ENCODE results near the gene CHGA.
A peak's percentile ranks its signal among the peaks of the same experiment; 100 is the strongest.

CHGA gene

DNA sequence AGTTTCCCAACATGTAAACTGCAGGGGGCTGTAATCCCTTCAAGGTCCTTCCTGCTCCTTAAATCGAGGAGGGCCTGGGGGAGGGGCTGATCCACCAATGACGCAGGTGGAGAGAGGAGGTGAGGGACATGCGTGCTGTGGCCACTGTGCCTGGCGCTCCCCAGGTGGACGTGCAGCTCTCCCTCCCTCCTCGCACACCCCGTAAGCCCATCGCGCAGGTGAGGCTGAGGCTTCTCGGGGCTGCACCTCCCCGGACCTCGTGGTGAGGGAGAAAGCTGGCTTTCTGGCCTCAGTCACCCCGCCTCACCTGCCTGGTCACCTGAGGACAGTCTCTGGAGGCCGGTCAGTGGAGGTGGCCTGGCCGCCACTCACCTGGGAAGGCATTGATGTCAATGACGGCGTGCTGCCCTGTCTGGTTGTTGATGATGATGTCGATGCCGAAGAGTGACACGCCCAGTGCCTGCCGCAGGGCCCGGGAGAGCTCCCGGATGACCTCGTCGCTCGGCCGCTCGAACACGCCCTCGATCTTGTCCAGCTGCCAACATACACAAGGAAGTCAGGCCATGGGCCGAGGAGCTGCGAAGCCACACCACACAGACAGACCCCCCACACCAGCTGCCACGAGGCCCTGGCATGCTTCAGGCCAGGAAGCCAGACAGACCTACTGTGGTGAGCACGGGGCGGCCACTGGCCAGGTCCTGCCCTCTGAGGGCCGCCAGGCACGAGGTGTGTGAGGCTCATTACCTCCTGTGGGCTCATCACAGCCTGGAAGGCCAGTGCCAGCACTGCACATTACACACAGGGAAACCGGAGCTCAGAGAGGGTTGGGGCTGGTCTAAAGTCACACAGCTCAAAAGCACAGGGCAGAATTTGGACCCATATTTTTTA is 23.3 kb downstream of the CHGA start:
- DNase-seq = peak; percentile 84 to 89

DNA sequence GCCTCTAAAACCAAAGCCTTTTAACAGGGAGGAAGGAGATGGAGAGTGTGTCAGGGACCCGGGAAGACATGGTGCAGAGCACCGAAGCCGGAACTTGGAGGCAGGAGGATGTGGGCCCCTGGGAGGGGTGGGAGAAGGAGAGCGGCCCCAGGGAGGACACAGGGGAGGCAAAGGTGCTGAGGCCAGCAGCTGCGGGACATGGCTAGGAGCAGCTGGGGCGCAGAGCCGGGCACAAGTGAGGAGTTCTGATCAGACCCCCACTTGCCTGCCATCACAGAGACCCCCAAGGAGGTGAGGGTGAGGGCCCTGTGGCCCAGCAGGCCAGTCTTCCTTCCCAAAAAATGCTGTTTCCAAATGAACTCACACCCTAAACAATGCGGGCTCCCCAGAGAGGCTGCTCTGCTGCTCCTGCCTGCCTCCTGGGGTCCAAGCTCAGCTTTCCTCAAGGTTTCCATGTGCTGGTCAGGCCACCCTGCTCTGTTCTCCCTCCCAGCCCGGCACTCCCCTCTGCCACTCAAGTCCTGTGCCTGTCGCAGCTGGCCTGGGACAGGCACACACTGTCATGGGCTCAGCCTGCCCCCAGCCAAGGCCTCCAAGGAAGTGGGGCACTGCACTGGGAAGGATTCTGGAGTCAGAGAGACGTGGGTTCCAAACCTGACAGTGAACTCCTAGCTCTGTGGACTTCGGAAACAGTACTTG is 24.0 kb downstream of the CHGA start:
- DNase-seq = no peak

DNA sequence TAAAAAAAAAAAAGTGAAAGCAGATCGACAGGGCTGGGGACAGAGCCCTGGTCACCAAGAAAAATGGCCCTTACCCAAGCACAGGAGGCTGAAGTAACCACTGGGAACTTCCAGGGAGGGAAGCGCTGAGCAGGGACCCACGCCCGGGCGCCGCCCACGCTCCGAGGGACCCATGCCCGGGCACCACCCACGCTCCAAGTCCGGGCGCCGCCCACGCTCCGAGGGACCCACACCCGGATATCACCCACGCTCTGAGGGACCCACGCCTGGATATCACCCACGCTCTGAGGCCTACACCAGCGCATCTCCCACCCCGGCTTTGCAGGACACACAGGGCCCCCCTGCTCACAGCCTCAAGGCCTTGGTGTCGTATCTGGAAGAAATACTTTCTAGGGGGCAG is 25.7 kb downstream of the CHGA start:
- DNase-seq = no peak

DNA sequence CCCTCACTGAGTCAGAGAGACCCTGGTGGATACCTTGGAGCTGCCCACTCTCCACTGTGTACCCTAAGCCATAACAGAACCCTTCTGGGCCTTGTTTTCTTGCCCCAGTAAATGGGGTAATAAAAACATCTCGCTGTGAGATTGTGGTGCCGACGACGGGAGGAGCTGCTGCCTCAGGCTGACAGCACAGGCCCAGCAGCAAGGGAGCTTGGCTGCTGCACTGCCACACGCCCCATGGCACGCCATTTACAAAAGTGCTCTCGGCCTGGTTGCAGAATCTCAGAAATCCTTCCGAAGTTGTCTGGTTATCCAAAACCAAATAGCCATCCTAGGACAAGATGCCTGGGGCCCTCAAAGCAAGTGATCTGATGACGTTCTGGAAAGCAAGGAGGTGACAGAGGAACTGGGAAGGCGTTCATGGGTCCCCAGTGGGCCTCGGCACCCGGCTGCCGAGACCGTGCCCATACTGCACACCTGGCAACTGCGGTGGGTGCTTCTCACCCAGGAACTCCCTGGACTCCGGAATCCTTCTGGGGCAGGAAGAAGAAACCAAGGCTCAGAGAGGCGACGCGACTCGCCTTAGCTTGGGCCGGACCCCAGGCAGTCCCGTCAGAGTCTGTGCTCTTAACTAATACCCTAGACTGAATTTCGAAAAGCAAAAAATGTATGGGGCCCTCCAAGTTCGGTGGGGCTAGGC is 26.7 kb downstream of the CHGA start:
- no peak for DNase-seq

DNA sequence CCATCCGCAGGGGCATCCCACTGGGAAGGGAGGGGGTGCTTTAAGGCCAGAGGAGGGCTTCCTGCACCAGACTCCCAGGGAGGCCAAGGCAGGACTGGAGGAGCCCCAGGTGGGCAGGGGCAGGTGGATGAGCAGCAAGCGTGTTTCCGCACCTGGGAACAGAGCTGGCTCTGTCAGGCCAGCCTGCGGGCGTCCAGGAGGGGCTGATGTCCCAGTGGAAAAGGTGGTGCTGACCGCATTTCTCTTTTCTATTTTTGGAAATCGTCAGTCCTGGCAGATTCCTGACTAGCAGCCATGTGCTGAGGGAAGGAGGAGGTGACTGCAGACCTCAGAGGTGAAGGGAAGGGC is 27.2 kb downstream of the CHGA start:
- DNase-seq = no peak

DNA sequence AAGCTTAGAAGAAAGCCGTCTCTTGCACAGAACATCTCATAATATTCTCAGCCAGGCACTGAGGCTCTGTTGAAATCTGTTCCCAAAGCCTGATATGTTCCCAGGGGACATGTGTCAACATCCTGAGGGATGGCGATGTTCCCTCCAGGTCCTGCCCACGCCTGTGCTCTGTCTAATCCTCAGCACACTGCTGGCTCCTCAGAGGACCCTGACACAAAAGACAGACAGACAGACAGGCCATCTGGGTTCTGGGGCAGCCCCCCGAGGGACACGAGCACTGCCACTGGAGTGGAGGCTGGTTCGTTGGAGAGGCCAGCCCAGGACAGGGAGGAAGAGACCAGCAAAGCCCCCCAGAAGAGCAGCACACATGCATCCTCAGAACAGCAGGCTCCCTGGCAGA is 27.8 kb downstream of the CHGA start:
- no peak for DNase-seq

DNA sequence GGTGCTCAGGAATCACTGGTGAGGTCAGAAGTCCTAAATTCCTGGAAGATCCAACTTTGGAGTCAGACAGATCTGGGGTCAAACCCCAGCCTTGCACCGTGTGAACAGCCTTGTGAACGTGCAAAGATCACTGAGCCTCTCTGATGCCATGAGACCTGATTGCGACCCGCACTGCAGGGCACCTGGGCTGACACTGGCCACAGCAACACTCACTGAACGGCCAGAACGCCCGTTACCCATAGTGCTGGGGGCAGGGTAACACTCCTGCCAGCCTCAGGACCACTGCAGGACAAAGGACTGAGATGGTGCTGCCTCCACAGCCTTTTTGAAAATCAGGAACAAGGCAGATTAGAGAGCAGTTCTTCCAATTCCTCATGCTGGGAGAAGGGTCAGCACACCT is 28.3 kb downstream of the CHGA start:
- no peak for DNase-seq

DNA sequence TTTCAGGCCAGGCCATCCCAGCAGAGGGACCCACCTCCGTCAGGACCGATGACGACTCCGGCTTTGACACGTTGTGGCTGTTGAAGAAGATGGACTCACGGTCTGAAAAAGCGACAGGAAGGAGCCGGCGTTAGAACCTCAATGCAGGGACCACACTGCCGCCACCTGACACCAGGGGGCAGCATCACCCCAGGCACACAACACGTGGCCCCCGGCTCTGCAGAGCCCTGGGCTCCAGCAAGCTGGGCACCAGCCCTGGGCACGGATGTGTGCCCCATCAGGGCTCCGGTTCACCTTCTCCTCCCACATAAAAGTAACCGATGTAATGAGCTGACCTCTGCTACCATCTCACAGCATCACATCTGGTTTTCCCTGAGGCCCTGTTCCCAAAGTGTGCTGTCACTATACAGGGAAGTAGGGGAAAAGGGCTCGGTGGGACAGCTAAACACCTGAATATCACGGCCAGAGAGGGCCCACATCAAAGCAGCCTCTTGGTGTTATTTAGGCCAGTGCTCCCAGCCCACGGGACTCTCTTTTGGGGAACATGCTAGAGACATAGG is 29.0 kb downstream of the CHGA start:
- DNase-seq = peak; percentile 5 to 63

DNA sequence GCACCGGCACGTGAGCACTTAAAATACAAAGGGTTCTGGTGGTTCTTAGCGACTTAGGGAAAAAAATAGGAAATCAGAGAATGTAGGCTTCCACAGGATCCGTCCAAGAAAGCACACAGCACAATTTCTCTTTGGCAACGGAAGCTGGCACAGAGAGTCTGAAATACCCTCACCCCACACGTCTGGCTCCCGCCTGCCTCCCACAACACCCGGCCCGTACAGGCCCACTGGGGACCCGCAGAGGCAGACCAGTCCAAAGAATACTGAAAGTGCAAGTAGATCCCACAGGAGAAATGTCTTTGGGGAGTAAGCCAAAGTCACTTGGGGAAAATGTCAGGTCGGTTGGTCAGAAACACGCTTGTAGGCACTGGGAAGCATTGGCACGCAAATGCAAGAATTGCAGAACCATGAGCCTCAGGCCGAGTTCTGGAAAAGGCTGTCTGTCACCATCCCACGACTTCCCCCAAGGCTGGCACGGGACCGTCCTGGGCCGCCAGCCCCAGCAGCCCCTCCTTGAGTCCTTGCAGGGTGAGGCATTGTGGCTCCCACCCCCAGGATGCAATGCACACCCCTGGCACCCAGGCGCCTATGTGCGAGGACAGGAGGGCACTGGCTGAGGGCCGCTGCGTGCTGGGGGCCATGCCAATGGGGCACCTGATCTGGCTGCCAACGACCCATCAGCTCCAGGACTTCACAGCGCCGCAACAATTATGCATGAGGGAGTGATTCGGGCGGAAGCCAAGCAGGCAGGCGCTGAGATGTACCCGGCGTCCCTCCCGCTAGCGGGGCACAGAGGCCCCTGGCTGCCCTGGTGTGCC is 29.7 kb downstream of the CHGA start:
- DNase-seq = no peak

DNA sequence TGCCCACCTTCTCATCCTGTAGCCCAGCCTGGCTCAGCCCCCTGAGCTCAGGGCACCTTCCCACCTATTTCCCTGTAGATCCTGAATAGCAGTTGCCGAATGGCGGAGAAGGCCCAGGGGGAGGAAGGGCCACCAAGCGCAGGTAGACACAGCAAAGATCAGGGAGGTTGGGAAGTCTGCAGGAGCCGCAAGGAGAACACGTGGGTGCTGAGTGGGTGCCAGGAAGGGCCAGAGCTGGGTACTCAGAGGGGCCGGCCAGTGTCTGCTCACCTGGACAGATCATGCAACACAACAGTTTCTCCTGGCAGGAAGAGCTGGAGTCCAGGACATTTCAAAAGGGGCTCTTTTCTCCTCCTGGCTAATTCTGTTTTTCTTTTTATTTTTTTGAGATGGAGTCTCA is 30.6 kb downstream of the CHGA start:
- DNase-seq = no peak

DNA sequence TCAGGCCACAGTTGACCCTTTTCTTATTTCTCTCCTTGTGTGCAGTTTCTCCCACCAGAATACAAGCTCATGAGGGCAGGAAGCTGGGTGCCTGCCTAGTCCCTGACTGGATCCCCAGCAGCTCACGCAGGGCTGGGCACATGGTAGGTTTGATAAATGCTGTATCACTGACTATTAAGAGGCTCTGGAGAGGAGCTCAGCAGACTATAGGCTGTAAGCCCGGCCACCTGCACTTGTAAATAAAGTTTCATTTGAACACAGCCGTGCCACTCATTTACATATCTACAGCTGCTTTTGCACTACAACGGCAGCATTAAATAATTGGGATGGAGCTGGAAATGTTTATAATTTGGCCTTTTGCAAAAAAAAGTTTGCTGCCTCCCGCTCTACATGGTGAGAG is 32.0 kb downstream of the CHGA start:
- DNase-seq = no peak

DNA sequence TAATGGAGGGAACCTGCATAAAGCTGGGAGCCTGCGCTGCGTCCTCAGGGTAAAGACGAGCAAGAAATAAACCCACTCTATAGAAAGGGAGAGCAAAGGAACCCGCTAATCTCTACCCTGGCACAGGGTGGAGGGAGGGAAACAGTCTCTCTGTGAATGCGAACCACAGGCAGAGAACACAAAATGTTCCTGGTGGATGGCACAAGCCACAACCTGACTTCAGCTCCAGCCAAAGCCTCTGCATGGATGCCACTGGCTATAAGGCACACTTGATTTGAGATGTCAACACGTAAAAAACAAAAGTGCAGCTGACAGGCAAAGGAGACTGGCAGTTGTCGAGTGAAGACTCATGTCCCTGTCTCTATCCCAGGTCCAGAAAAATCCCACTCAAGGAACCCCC is 32.4 kb downstream of the CHGA start:
- DNase-seq = no peak

DNA sequence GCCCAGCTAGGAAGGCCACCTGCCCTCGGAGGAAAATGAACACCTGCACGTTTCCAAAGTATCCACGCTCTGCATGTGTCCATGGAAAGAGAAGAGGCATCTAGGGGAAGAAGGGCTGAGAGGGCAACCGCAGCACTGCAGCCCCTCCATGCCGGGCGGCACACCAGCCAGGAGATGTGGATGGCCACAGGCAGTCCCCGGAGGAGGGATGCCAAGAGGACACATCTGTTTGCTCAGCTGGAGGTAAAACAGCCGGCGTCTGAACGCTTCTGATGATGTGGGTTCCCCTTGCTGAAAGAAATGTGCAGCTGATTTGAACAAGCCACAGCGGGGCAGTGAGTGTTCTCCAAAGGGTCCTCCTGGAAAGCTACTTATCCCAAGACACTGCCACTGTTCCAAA is 34.0 kb downstream of the CHGA start:
- DNase-seq = peak; percentile 78 to 86

DNA sequence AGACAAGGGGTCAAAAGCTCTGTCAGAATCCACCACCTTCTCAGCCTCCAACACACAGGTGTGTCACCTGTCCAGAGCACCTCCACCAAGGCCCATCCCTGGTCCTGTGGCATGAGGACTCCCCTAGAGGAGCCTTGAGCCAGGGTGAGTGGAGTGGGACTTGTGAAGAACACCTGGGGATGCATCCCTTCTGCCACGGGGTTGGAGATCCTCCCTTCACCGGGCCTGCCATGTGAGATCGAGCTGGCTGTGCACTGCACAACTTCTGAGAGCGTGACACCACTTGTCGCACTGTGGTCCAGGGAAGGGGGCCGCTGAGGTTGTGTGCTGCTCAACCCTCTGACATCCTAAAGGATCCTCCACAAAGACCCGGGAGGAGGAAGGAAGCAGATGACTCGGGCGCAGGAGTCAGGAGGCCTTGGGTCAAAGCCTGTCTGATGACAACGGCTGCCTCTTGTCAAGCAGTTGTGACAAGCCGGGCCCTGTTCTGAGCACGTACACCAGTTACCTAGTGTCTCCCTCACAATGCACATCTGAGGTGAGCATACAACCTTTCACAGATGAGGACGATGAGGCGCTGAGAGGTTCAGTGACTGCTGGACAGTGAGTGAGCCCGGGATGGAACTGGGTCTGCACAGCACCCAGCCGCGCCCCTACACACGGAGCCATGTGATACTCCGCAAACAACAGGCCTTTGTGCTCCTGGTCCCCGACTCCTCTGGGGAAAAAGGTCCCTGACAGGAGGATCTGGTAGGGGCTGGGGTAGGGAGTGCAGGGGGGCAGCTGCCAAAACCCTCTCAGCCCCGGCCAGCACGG is 35.6 kb downstream of the CHGA start:
- peak in 1 of 2 experiments; percentile 54 for DNase-seq

DNA sequence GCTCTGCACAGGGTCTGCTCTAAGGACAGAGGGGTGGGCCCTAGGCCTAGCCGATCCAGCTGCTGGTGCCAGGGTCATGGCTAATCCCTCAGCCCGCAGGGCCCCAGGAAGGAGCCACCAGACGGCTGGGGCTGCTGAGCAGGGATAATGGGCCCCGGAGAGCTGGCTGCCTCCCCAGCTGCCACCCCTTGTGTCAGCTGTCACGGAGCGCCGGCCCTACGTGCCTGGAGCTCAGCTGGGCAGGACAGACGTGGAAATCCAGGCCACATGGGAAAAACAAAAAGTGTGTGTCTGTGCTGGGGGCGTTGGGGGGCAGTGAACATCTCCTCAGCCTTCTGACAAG is 36.2 kb downstream of the CHGA start:
- peak; percentile 54 to 62 for DNase-seq

DNA sequence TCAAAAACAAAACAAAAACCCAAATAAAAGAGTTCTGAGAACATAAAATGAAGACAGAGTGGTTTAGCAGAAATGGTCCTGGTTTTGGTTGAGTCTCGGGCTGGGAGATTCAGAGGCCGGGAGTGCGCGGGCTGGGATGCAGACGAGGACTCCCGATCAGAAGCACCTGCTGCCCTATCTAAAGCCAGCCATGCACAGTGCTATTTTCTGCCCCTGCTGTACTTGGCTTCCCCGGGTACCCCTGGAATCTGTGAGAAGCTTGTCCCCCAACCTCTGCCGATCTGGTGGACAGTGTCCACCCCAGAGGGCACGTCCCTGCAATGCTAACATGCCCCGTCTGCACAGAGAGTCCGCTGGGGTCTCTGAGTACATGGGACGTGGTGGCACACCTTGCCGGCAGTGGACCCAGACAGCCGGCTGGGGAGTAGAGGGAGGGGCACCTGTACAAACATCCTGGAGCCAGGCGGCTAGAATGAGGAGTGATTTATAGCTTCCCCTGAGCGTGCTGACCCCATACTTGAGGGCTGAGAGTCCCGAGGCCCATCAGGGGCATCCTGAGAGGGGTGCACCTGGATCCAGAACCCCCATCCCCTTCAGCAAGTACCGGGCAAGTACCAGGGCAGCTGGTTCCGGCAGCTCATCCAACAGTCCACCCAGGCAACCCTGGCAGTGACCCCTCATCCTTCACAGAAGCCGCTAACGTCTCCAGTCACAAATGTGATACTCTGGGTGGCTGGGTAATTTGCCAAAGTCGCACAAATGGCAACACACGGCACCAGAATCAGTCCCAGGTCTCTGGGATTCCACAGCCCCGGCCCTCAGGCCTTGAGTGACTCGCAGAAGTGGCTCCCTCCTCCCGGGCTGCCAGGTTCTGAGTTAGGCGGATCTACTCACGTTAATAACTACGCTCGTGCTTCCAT is 37.1 kb downstream of the CHGA start:
- DNase-seq = peak; percentile 66 to 87

DNA sequence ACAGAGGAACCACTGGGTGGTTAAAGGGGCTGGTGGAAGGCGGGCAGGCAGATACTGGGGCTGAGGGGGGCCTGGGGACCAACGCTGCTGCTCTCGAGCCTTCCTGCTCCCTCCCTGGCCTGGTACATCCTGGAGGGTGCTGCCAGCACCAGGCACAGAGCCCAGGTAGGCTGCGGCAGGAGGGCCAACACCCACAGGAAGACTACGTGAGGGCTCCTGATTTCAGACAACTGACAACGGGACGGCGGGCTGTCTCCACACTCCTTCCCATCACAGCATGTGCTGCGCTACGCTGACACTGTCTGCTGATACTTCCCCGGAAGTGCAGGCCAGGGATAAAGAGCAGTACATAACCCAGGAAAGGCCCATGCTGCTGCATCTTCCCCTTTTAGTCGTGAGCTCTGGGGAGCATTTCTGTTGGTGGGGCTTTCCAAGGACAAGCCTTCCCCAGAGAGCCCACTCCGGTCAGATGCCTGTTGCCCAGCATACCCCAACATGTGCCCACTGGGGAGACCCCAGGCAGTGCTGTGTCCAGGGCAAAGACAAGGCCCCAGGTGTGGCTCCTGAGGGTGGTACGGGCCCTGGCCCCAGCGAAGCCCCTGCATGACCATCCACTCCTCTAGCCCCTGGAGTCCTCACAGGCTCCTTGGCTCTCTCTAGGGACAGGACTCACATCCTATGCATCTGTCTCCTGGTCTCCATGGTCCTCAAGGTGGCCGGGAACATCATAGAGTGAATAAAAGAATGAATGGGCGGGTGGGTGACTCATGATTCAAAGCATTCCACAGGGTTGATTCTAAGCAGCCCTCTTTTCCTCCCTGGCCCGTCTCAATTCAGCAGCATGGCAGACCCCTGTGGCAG is 38.0 kb downstream of the CHGA start:
- peak; percentile 21 to 33 for DNase-seq

DNA sequence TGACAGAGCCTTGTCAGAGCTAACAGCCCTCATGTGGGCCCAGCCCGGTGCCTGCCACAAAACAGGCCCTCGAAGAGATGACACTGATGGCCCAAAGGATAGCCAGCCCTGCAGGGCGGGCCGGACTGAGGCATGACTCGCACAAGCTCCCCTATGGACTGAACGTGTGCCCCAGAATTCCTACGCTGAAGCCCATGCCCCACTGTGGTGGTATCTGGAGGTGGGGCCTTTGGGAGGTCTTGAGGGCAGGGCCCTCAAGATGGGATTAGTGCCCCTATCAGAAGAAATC is 38.6 kb downstream of the CHGA start:
- no peak for DNase-seq

DNA sequence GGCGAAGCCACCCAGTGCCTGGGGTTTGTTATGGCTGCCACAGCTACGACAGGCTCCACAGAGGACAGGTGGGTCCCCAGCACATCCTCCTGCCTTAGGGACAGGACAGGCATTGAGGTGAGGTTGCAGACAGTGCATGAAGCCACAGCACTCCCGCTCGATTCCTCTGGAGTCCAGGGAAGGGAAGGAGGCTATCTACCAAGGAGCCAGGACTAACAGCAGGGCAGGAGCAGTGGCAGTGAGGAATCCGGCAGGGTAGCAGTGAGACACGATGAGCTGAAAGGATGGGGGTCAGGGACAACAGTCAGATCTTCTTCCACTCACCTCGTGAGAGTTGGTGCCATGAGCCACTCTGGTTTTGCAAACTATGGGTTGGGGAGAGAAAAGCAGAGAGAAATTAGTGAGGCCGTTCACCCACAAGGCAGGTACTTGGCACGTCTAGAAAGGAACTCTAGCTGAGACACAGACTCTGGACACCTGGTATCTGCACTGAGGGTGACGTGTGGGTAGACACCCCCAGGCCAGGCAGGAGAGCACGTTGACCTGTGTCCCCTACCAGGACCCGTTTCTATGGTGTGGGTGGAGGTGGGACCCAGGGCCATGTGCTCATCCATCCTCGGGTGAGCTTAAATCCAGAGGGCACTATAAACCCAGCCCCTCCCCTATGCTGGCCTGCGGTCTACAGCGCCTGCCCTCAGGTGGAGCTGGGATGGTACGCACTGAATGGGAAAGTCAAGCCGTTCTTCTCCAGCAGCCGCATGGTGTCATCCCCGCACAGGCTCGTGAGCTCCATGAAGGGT is 39.3 kb downstream of the CHGA start:
- no peak for DNase-seq

All from SHP77 (cell line).